GM18951 (cell line): Measurements from ENCODE around the gene AUTS2.

Source experiments
- POLR2A ChIP-seq: IDR thresholded peaks from 4 replicates; pipeline ENCODE4 v1.6.1; 2011; ENCODE audit warnings: mild to moderate bottlenecking; ENCODE audit not compliant: insufficient read length, insufficient read depth; ENCODE audit errors: extremely low read depth
- in situ Hi-C: fragments of 300-500 bp; cut with MboI; formaldehyde crosslinking; loops from one replicate; pipeline ENCODE4 v1.12.0; 2022; ENCODE audit warnings: low sequenced_read_pairs, mixed read lengths, inconsistent platforms; ENCODE audit not compliant: unreplicated experiment

The AUTS2 gene

DNA sequence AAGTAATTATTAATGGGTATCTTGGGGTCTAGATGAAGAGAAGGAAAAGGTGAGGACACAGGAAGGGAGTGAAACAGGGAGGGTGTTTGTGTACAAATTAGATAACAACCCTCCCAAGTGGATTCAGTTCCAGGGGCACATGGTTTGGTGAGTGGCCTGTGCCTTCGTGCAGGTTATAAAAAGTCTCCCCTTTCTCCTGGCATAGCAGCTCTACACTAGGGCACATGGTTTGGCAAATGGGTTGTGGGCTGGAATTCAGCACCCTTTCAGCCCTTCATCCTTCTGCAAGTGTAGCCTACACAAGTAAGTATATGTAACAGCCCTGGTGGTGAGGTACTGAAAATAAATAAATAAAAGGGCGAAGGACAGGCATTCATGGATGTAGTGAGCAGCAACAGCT lies 359.4 kb downstream of the AUTS2 start:
- TF ChIP-seq POLR2A, result no peak
- in situ Hi-C loops, result no loop called here

DNA sequence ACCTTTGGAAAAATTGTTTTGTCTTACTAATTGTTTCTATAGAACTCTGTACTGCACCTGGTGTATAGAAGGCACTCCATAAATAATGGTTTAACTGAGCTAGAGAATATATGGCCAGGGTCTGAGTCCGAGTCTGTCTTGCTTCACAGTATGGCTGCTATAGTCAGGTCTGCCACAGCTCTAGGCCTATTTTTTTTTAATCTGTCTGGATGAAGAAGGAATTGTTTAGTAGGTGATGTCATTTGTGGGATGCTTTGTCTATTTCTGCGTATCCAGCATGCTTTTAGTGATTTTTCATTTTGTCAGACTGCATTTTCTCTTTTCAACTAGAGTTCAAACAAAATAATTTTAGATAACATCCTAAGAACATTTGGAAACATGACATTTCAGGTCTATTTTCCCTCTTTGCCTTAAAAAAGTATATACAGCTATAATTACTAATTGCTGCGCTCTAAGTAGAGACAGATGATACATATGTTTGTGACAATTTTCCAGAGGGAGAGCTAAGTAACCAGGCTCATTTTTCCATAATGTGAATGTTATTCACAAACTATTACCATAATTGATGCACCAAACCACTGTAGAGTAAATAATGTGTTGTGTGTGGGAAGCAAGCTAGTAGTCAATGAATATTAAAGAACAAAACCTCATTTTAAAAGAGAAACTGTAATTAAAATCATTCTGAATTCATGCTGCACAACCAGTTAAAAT lies 361.7 kb downstream of the AUTS2 start:
- in situ Hi-C loops, result no loop called here
- no peak for TF ChIP-seq POLR2A

DNA sequence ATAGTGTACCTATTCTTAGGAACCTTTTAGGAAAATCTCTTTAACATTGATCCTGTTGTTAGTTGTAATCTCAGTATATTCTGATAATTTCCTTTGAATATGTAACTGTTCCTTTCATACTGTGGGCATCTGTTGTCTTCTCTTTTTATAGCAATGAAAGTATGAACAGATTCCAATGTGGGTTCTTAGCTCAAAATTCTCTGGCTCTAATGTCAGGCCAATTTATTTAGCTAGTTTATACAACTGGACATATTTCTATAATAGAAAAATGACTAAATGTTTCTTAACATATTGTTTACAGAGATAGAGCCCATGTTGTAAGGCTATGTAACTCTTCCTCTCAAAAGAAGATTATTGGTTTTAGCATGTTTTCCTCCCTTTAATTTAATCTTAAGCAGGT lies 363.2 kb downstream of the AUTS2 start:
- TF ChIP-seq POLR2A, result no peak
- in situ Hi-C loops, result no loop called here

DNA sequence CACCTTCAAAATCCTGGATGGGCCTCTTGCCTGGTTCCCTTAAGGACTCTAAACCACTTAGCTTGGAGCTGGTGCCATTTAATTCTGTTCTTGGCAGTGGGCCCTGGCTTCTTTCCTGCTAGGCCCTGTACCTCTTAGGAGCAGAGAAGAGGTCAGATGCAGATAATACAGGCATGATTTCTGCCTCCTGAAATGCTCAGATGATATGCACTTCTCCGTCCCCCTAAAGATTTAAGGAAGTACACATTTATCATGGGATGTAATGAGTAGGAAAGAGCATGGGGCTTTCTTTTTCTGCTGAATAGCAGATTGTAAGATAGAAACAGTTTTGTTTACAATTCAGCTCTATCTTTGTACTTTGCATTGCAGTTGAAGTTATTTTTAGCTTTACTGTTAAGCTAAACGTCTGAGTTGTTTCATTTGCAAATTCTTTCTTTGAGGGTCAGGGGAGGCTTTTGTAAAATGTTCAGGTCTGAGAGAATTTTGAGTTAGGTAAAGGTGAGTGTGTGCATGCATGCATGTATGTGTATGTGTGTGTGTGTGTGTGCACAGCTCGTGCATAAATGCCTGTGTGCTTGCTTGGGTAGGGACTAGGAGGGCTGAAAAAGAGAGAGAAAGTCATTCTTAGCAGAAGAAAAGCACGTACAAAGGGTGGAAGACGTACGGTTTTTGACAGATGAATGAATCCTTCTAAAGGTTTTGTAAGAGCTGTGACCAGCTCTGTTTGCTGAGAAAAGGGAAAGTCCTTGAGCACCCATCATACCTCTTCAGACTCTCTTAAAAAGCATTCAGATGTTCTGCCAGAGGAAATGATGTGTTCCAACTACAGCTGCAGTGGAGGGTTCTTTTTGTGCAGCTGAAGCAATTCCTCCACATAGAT lies 364.2 kb downstream of the AUTS2 start:
- no peak for TF ChIP-seq POLR2A
- in situ Hi-C loops, result no loop called here

DNA sequence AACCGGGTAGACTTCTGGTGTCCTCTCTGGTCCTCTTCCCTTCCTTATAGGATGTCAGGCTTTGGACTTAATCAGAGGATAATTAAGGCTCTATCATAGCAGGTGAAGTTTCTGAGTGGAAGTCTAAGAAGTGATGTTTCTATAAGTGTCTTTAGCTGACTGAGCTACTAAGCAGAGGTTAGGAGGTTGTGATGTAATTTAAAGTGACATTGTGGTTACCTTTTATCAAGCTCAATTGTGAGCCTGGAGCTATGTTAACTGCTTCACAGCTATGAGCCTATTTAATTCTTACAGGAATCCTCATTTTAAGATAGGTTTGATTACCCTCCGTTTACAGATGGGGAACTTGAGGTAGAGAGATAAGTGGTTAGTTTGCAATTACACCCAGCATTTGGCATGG lies 365.1 kb downstream of the AUTS2 start:
- TF ChIP-seq POLR2A, result no peak

DNA sequence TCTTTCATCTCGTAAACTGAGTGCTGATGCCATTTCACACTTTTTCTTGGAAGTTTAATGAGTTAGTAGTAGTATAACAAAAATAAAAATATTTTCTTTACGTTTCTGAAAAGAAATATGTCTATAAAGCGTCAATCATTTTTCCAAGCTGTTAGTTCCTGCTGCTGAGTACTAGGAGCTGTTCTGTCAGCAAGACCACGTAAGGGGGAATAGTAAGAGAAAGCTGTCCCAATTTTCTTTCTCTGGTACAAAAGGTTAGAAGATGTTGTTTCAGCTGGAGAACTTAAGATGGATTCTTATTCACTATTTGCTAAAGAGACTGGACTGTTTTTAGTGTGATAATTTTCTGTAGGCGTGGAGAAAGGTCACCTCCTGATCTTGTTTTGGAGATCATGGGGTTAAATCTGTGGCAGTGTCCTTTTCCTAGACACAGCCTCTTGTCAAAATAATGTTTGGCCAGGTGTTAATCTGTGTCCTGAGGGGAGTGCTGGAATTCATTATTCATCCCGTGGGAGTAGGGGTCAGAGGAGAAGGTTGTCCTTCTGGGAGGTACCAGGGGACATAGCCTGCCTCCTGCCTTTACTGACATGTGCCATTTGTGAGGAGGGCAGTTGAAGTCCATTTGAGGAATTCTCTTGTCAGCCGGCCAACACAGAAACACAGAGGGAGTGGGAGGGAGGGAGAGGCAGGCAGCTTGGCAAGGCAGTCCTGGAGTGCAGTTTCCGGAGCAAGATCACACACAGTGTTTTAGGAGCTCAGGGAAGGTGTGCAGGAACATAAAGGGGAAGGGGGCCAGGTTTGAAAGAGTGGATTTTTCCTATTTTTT lies 368.7 kb downstream of the AUTS2 start:
- no peak for TF ChIP-seq POLR2A
- in situ Hi-C loops, result no loop called here

More for the DNA sequence above, 365.1 kb downstream of the AUTS2 start:
- in situ Hi-C loops, result no loop called here

DNA sequence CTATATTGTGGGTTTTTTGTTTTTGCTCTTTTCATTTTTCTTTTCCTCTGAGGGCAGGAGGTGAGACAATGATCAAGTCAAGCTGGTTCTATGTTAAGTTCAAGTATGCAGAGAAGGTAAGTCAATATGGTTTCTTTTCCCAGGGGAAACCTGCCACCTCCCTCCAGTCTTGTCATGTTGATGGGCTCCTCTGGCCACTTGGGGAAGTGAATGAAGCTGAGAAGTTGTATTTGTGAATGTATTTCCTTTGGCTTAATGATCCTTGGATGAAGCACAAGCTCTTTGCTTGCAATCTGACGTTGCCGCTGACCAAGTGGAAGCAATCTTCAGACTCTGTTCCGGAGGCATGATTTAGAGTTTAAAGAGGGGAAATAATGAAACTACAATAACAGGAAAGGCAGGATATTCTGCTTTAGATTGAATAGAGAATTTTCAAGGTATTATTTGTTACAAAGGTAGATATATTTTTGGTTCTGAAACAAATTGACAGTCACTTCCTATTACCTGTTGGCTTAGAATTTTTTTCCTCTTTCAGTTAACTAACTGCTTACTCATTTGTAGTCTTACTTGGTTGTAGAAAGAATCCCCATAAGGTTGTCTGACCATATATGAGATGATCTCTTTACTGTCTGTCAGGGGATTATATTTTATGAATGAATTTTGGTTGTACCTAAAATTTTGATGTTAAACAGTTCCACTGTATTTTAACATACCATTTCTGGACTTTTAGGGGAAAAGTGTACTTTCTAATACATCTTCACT lies 369.6 kb downstream of the AUTS2 start:
- in situ Hi-C loops, result no loop called here
- no peak for TF ChIP-seq POLR2A

DNA sequence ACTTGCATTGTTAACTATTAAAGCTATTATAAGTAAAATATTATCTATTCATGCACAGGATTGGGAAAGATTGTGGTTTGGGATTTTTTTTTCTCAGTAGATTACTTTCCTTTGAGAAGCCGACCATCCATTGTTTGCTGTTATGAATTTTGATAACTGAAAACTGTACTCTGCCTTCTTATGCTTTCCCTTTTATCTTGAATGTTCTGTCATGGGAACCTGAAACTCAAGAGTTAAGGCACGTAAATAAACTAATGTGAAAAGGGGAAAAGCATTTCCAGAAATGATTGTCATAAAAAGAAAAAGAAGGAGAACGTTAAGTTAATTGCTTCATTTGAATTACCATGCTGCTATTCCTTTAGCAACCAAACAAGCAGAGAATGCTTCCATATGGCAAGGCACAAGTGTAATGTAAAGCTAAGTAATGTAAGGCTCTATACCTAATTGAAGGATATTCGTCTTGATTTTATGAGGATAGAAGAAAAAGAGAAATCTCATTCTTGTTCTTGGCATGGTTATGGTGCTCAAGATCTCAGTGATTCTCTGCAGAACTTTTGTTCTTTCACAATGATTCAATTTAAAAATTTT lies 370.8 kb downstream of the AUTS2 start:
- TF ChIP-seq POLR2A, result no peak
- in situ Hi-C loops, result no loop called here

DNA sequence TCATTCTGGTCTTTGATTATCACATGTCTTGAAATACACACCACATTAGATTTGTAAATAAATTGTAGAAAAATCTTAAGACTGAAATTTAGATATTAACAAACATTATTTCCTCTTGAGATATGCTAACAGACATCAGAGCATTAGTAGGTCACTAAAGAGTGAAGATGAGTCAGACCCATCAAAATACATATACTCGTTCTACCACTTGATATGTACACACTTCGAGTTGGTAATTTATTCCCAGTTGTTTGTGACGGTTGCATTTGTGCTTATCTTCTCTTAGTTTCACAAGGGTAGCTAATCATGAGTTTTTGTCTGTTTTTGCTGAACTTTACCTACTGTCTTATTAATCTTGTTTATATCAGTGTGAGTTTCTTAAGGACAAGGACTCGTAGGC lies 383.4 kb downstream of the AUTS2 start:
- in situ Hi-C loops, result no loop called here

DNA sequence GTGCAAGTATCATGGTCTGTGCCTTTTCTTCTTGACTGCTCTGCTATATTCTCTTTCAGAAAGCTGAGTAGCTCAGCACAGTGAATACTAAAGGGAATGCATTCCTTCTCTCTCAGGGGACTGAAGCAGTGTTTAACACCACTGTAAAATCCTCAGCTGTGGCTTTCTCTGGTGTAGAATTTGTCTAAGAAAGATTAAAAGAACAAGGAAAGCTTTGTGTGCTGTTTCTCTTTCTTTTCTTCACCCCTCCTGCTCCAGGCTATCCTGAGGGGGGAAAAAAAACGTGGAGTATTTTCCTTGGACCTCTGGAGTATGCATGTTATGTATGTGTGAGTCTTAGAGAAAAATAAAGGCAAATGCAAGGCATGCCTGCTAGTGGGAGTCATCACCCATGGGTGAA lies 383.9 kb downstream of the AUTS2 start:
- in situ Hi-C loops, result no loop called here
- no peak for TF ChIP-seq POLR2A

More for the DNA sequence above, 383.4 kb downstream of the AUTS2 start:
- no peak for TF ChIP-seq POLR2A

DNA sequence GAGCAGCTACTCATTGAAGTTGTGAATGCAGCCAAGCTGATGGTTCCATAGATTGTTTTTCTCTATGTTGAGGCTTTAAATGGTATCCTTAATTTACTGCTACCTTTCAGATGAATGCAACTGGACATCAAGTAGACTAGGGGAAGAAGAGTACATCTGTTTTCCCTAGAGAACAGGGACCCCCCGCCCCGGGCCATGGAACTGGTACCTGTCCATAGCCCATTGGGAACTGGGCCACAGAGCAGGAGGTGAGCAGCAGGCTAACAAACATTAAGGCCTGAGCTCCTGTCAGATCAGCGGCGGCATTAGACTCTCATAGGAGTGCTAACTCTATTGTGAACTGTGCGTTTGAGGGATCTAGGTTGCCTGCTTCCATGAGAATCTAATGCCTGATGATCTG lies 391.3 kb downstream of the AUTS2 start:
- in situ Hi-C loops, result no loop called here
- no peak for TF ChIP-seq POLR2A

DNA sequence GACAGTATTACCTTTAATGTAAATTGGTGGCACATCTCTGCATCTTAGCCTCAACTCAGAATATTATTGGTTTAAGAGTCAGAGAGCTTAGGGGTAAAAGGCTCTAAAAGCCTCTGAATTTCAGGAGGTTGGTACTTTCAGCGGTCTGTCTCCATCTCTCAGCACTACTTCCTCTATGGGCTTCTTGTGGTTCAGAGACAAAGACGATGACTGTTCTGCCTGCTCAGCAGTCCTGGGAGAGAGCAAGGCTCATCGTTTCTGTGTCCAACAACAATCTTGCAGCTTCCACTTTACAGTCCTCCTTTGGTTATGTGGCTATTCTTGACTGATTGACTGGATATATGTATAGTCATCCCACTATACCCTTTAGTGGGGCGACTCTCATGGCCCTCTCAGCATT lies 394.7 kb downstream of the AUTS2 start:
- in situ Hi-C loops, result no loop called here
- TF ChIP-seq POLR2A, result no peak

DNA sequence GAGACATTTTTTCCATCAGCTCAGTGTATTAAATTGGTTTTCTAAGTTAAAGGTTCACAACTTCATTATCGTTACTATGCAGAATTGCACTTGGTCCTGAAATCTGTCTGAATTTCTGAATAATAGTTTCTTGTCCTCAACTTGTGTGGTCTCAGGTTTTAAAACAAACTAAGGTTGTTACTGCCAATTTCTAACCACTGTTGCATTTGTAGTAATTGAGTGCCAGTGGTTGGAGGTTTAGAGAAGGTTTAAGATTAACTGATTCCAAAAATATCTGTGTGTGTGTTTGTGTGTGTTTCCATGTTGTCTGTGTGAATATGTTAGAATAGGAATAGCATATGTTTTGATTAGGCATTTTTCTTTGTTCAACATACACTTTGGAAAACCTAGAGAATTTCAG lies 395.9 kb downstream of the AUTS2 start:
- no peak for TF ChIP-seq POLR2A
- in situ Hi-C loops, result no loop called here
